Endothelial cell of umbilical vein (primary cell): ENCODE data around the gene KIAA1614. TPM values are rescaled to one million over a fixed set of nuclear protein-coding genes. Genes with fewer than 3 reads are reported as not detected.

ENCODE experiments used
- BruUV-seq: library from RNA; stranded (reverse); fragments of 400-500 nt; replicated peaks from 2 replicates; lab custom pipeline; 2021; lab: Mats Ljungman, UMichigan
- CTCF ChIA-PET: fragments of 300-600, 350-600 bp; sonication (Branson Sonifier 250); formaldehyde crosslinking; loops from one replicate; lab custom pipeline; 2021; ENCODE audit warnings: antibody characterized with exemption, inconsistent platforms; lab: Charles Lee
- POLR2A ChIA-PET: fragments of 300-600, 350-600 bp; sonication (Branson Sonifier 250); formaldehyde crosslinking; loops from one replicate; lab custom pipeline; 2021; ENCODE audit warnings: antibody characterized with exemption, inconsistent platforms; lab: Charles Lee
- DNase-seq: peaks from one replicate; pipeline ENCODE4 v3.0.0-alpha.2; 2011; ENCODE audit warnings: low read depth, low spot score
- FAIRE-seq: peaks from 2 replicates; lab custom pipeline; 2011; peaks lifted over from hg19 to GRCh38; lab: Jason Lieb, UNC
- H2AFZ ChIP-seq: 2 replicates; pipeline ENCODE4 v1.6.0; 2012; ENCODE audit warnings: low read depth, low read length, control low read depth, inconsistent platforms
- H3K27ac ChIP-seq: 2 replicates; pipeline ENCODE4 v1.5.1; 2011; ENCODE audit warnings: low read depth, mild to moderate bottlenecking, control low read depth, low read length, moderate library complexity; ENCODE audit not compliant: insufficient read depth
- H3K27me3 ChIP-seq, 2 experiments: 2 replicates each; pipeline versions ENCODE4 v1.6.0 to v1.6.1; 2011; ENCODE audit warnings: low read length in 2 of 2, mixed read lengths in 1 of 2; ENCODE audit not compliant: control insufficient read depth in 2 of 2, insufficient read depth in 2 of 2
- H3K36me3 ChIP-seq, 2 experiments: 2 replicates in 1 of 2; 3 replicates in 1 of 2; pipeline ENCODE4 v1.5.1; 2011; ENCODE audit warnings: low read length in 2 of 2, mild to moderate bottlenecking in 1 of 2, moderate library complexity in 1 of 2; ENCODE audit not compliant: control insufficient read depth in 2 of 2, insufficient read depth in 2 of 2; ENCODE audit errors: extremely low read depth in 1 of 2
- H3K4me1 ChIP-seq: 3 replicates; pipeline ENCODE4 v1.5.1; 2011; ENCODE audit warnings: mild to moderate bottlenecking, low read length; ENCODE audit not compliant: control insufficient read depth, insufficient read depth; ENCODE audit errors: extremely low read depth
- H3K4me2 ChIP-seq: 2 replicates; pipeline ENCODE4 v1.6.1; 2011; ENCODE audit warnings: low read length, control low read depth, mixed read lengths; ENCODE audit not compliant: insufficient read depth
- H3K4me3 ChIP-seq, 3 experiments: fragments of 200-600 bp in 1 of 3; sonication (generic), shearing (Covaris generic) in 1 of 3; replicated peaks in 1 of 3; 2 replicates each; pipeline ENCODE4 v1.5.1; 2011 to 2016; ENCODE audit warnings: control low read depth in 3 of 3, low read length in 3 of 3, mild to moderate bottlenecking in 2 of 3, inconsistent platforms in 1 of 3, low read depth in 1 of 3, moderate library complexity in 1 of 3; ENCODE audit not compliant: insufficient read depth in 1 of 3
- H3K79me2 ChIP-seq: 2 replicates; pipeline ENCODE4 v1.6.0; 2012; ENCODE audit warnings: low read length, inconsistent platforms; ENCODE audit not compliant: control insufficient read depth, insufficient read depth
- H3K9ac ChIP-seq: replicated peaks from 2 replicates; pipeline ENCODE3; 2011; ENCODE audit warnings: low read length, control low read depth; ENCODE audit not compliant: insufficient read depth; ENCODE audit errors: extremely low read depth
- H3K9me1 ChIP-seq: replicated peaks from 3 replicates; pipeline ENCODE4 v1.6.0; 2011; ENCODE audit warnings: mild to moderate bottlenecking, low read length; ENCODE audit not compliant: control insufficient read depth, insufficient read depth; ENCODE audit errors: extremely low read depth
- H3K9me3 ChIP-seq: replicated peaks from 2 replicates; pipeline ENCODE4 v1.5.1; 2012; ENCODE audit warnings: low read length, inconsistent platforms; ENCODE audit not compliant: control insufficient read depth, insufficient read depth
- H4K20me1 ChIP-seq: replicated peaks from 2 replicates; pipeline ENCODE3; 2011; ENCODE audit warnings: mild to moderate bottlenecking, low read length; ENCODE audit not compliant: control insufficient read depth, insufficient read depth; ENCODE audit errors: extremely low read depth
- CTCF ChIP-seq, 2 donors: IDR thresholded peaks; 1 replicate in 1 of 2; 2 replicates in 1 of 2; pipeline ENCODE4 v1.5.1; 2011; ENCODE audit warnings: low read length in 2 of 2, mild to moderate bottlenecking in 2 of 2, moderate library complexity in 2 of 2, control low read depth in 1 of 2, inconsistent platforms in 1 of 2, low read depth in 1 of 2; ENCODE audit not compliant: insufficient read depth in 1 of 2; ENCODE audit errors: extremely low read depth in 1 of 2
- EZH2 ChIP-seq: IDR thresholded peaks from 2 replicates; pipeline ENCODE4 v1.6.1; 2012; ENCODE audit warnings: borderline replicate concordance, low read depth, mild to moderate bottlenecking, moderate library complexity, low read length, inconsistent platforms; ENCODE audit not compliant: severe bottlenecking
- FOS ChIP-seq: IDR thresholded peaks from 2 replicates; pipeline ENCODE4 v1.6.1; 2011; ENCODE audit warnings: mild to moderate bottlenecking, low read length, moderate library complexity, borderline replicate concordance; ENCODE audit not compliant: insufficient read depth
- GATA2 ChIP-seq: IDR thresholded peaks from 2 replicates; pipeline ENCODE4 v1.7.0; 2011; ENCODE audit warnings: low read depth, mild to moderate bottlenecking, moderate library complexity, mixed read lengths, low read length; ENCODE audit not compliant: insufficient read length, insufficient read depth
- JUN ChIP-seq: IDR thresholded peaks from 2 replicates; pipeline ENCODE4 v1.6.1; 2011; ENCODE audit warnings: borderline replicate concordance, low read depth; ENCODE audit not compliant: insufficient read length, insufficient read depth
- dilution Hi-C: fragments of 300-500 bp; cut with MboI; formaldehyde crosslinking; loops from one replicate; pipeline ENCODE4 v1.15.0; 2019; ENCODE audit warnings: low sequenced_read_pairs; ENCODE audit not compliant: extremely low pct_ligation_motif_present
- intact Hi-C: fragments of 100-400 bp; cut with micrococcal nuclease; formaldehyde crosslinking; loops from one replicate; pipeline ENCODE4 v1.10.0; 2022
- polyA plus RNA-seq, 4 experiments: library from polyadenylated mRNA; depleted of rRNA in 3 of 4; stranded (reverse) in 3 of 4; unstranded in 1 of 4; fragments of >200 nt; gene quantifications; 2 replicates each; pipeline versions ENCODE4 v1.2.1 to v1.2.3, GENCODE V29; 2011 to 2012; ENCODE audit warnings: missing spikeins in 1 of 4
- total RNA-seq: library from RNA; stranded (reverse); gene quantifications from 2 replicates; pipeline ENCODE4 v1.2.3, GENCODE V29; 2021

Gene KIAA1614
- total and polyA plus RNA-seq, 2 donors (not counting 3 experiments of a cell fraction or from before 2014, with no cell fraction given) = 1.0 to 2.0 TPM

- BruUV-seq = no TSS peak
- no peaks in the 10 kb centered on the region for H4K20me1 ChIP-seq
- no peak overlapping the region for H3K4me3 ChIP-seq
- H3K79me2 ChIP-seq = no peaks in the 10 kb centered on the region
- peaks cover 0 to 6% of the 10 kb centered on the region in 2 experiments for H3K36me3 ChIP-seq
- H3K27me3 ChIP-seq = no peaks in the 10 kb centered on the region
- H3K9me1 ChIP-seq = no peaks in the 10 kb centered on the region
- DNase-seq (no peak), FAIRE-seq (no peak)
- peaks cover 6% of the 10 kb centered on the region for H3K4me1 ChIP-seq
- H3K4me2 ChIP-seq = no peak overlapping the region
- H2AFZ ChIP-seq = no peak overlapping the region
- CTCF ChIA-PET = interaction anchor here (2.4 kb wide), 1 partner anchor 11 kb away, joined by 8 read pairs; no protein-coding TSS in a partner anchor
- dilution Hi-C loops (no loop called here), intact Hi-C loops (loop anchor here (5.0 kb wide), 1 partner anchor 191 kb away; no protein-coding TSS in a partner anchor)
- TF ChIP-seq JUN = no peak
- no peak for TF ChIP-seq CTCF (IDR thresholded peaks at IDR 0.05; ENCODE audit: extremely low read depth in 1 of 2, insufficient read depth in 1 of 2, low read depth in 1 of 2, low read length in 2 of 2)
- TF ChIP-seq FOS = no peak
- TF ChIP-seq EZH2 = no peak
- no peak for TF ChIP-seq GATA2
- no peaks in the 10 kb centered on the region for H3K9me3 ChIP-seq
- H3K27ac ChIP-seq = no peak overlapping the region
- no peak overlapping the region for H3K9ac ChIP-seq
- POLR2A ChIA-PET = interaction anchor here (0.5 kb wide), 1 partner anchor 1636 kb away, joined by 6 read pairs; no protein-coding TSS in a partner anchor
Observed at GRCh38 chr1:180951186-180951745, 38.6 kb downstream of the KIAA1614 start.
